Omental fat pad (tissue), 4 donors: Measurements from ENCODE around the gene KRTAP10-5. TPM values are rescaled to one million over a fixed set of nuclear protein-coding genes. Genes with fewer than 3 reads are reported as not detected.

ENCODE experiments used
- ATAC-seq: fragments of 150-250 bp; one replicate; pipeline ENCODE4 v1.9.1; 2016; ENCODE audit warnings: mild to moderate bottlenecking, moderate library complexity; ENCODE audit not compliant: low FRiP score
- DNase-seq: peaks from one replicate; pipeline ENCODE4 v3.0.0-alpha.2; 2019; ENCODE audit warnings: low spot score
- CTCF ChIP-seq, 3 donors: fragments of 450-650 bp; IDR thresholded peaks; one replicate each; pipeline ENCODE4 v1.5.1; 2016 to 2017; ENCODE audit warnings: antibody characterized with exemption in 3 of 3, mild to moderate bottlenecking in 3 of 3, moderate library complexity in 2 of 3
- total RNA-seq, 4 donors: library from RNA; depleted of rRNA; stranded (reverse); fragments of >200 nt; gene quantifications; one replicate each; pipeline ENCODE4 v1.1.0, GENCODE V29; 2016

Gene KRTAP10-5
- total RNA-seq, 4 donors from 2014 or later: not detected

DNA sequence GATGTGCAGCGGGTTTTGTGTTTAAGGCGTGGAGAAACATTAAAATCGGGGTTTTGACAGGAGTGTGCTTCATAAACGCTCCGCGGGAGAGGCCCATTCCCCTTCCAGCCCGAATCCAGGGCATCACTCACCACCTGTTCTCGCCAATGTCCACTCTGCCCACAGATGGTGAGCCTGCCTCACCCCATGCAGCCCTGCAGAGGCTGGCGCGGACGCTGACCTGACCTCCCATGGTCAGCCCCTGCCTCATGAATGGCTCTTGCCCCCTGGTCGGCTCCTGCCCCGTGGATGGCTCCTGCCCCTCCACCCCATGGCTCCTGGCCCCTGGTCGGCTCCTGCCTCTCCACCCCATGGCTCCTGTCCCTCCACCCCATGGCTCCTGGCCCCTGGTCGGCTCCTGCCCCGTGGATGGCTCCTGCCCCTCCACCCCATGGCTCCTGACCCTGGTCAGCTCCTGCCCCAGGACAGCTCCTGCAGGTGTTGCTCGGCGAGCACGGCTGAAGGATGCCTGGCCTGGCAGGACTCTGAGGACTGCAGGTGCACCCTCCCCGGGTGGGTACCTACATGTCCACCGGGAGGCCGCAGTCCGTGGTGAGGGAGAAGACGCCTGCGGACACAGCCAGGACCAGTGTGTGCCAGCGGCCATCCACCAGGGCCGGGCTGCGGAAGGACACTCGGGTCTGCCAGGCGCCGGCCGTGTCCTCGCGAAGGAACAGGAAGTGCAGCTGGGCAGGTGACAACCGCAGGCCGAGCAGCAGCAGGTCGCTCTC lies 47.1 kb downstream of the KRTAP10-5 start:
- TF ChIP-seq CTCF (IDR thresholded peaks at IDR 0.05): no peak

DNA sequence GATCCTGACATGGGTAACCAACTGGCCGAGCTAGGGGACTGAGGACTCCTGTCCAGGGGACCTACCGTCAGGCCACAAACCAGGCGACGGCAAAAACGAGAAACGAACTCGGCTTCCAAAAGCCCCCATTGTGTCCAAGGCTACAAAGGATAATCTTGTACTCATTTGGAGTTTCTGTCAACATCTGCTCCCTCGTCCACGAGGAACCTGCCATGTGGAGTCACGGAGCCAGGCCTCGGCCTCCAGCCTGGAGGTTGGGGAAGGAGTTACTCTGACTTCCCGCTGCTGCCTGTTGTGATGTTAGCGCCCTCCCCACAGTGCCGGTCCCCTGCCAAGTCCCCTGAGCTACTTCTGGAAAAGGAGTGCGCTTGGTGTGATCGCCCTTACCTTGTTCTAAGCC lies 47.7 kb downstream of the KRTAP10-5 start:
- no peak for ATAC-seq
- no peak for DNase-seq
- TF ChIP-seq CTCF (IDR thresholded peaks at IDR 0.05): no peak

More for the DNA sequence above, 47.1 kb downstream of the KRTAP10-5 start:
- ATAC-seq: no peak
- no peak for DNase-seq

- ATAC-seq: no peak
- no peak for DNase-seq
- TF ChIP-seq CTCF (IDR thresholded peaks at IDR 0.05): no peak
These were observed 48.5 kb downstream of the KRTAP10-5 start for GRCh38 chr21:44531606-44532564.

- ATAC-seq (no peak), DNase-seq (no peak)
- no peak for TF ChIP-seq CTCF (IDR thresholded peaks at IDR 0.05)
These were observed 49.4 kb downstream of the KRTAP10-5 start for GRCh38 chr21:44530903-44531605.

GRCh38 chr21:44530221-44530902 lies 50.0 kb downstream of the KRTAP10-5 start:
- no peak for TF ChIP-seq CTCF (IDR thresholded peaks at IDR 0.05)
- ATAC-seq (no peak), DNase-seq (no peak)

GRCh38 chr21:44529503-44530125 lies 50.8 kb downstream of the KRTAP10-5 start:
- no peak for DNase-seq
- ATAC-seq: no peak
- no peak for TF ChIP-seq CTCF (IDR thresholded peaks at IDR 0.05)
